ENCODE measurements around the gene ADPRS.
A peak's percentile ranks its signal among the peaks of the same experiment; 100 is the strongest.

Gene ADPRS

GRCh38 chr1:36088577-36089392 lies at the start of gene ADPRS:
Gene ADPRS, plus strand, starts transcription at chr1:36088892. Its CDS starts 13 bp downstream, at chr1:36088905.
- peak; percentile 63 for DNase-seq (ENCODE audit: low read depth, low spot score)

- DNase-seq (ENCODE audit: low read depth, low spot score) = no peak
Measured at GRCh38 chr1:36040238-36040637, 48.5 kb upstream of the ADPRS start.

- no peak for DNase-seq (ENCODE audit: low read depth, low spot score)
Measured at GRCh38 chr1:36051821-36052220, 36.9 kb upstream of the ADPRS start.

- DNase-seq (ENCODE audit: low read depth, low spot score) = no peak
Measured at GRCh38 chr1:36053978-36054377, 34.7 kb upstream of the ADPRS start.

GRCh38 chr1:36055706-36056105 lies 33.0 kb upstream of the ADPRS start:
- DNase-seq (ENCODE audit: low read depth, low spot score) = no peak

- DNase-seq (ENCODE audit: low read depth, low spot score) = no peak
Measured at GRCh38 chr1:36062315-36062714, 26.4 kb upstream of the ADPRS start.

- DNase-seq (ENCODE audit: low read depth, low spot score) = no peak
Measured at GRCh38 chr1:36067871-36068270, 20.8 kb upstream of the ADPRS start.

GRCh38 chr1:36068866-36069265 lies 19.8 kb upstream of the ADPRS start:
- no peak for DNase-seq (ENCODE audit: low read depth, low spot score)

GRCh38 chr1:36070349-36070748 lies 18.3 kb upstream of the ADPRS start:
- no peak for DNase-seq (ENCODE audit: low read depth, low spot score)

- no peak for DNase-seq (ENCODE audit: low read depth, low spot score)
Measured at GRCh38 chr1:36076979-36077573, 11.6 kb upstream of the ADPRS start.

- DNase-seq (ENCODE audit: low read depth, low spot score) = no peak
Measured at GRCh38 chr1:36080236-36080635, 8.5 kb upstream of the ADPRS start.

- no peak for DNase-seq (ENCODE audit: low read depth, low spot score)
Measured at GRCh38 chr1:36080801-36081200, 7.9 kb upstream of the ADPRS start.

GRCh38 chr1:36081926-36082485 lies 6.7 kb upstream of the ADPRS start:
- DNase-seq (ENCODE audit: low read depth, low spot score) = no peak

GRCh38 chr1:36083219-36083618 lies 5.5 kb upstream of the ADPRS start:
- DNase-seq (ENCODE audit: low read depth, low spot score) = no peak

GRCh38 chr1:36083635-36084496 lies 4.8 kb upstream of the ADPRS start, which contains the start of gene TEKT2:
Gene TEKT2, plus strand, starts transcription at chr1:36084094. Its CDS starts 828 bp downstream, at chr1:36084922.
- no peak for DNase-seq (ENCODE audit: low read depth, low spot score)

GRCh38 chr1:36084497-36085115 lies 4.1 kb upstream of the ADPRS start:
- no peak for DNase-seq (ENCODE audit: low read depth, low spot score)

GRCh38 chr1:36085126-36085525 lies 3.6 kb upstream of the ADPRS start:
- DNase-seq (ENCODE audit: low read depth, low spot score) = no peak

- no peak for DNase-seq (ENCODE audit: low read depth, low spot score)
Measured at GRCh38 chr1:36085686-36086526, 2.8 kb upstream of the ADPRS start.

GRCh38 chr1:36086529-36087232 lies 2.0 kb upstream of the ADPRS start:
- no peak for DNase-seq (ENCODE audit: low read depth, low spot score)

Measured in iPS DF 19.7 (cell line).